ENCODE results near the gene SH3PXD2A. TPM values are rescaled to one million over a fixed set of nuclear protein-coding genes. Genes with fewer than 3 reads are reported as not detected.

The SH3PXD2A gene
- total RNA-seq, 5 donors from 2014 or later (not counting 1 experiment from before 2014, with no cell fraction given): 5.8 to 11.8 (median 9.8) TPM

DNA sequence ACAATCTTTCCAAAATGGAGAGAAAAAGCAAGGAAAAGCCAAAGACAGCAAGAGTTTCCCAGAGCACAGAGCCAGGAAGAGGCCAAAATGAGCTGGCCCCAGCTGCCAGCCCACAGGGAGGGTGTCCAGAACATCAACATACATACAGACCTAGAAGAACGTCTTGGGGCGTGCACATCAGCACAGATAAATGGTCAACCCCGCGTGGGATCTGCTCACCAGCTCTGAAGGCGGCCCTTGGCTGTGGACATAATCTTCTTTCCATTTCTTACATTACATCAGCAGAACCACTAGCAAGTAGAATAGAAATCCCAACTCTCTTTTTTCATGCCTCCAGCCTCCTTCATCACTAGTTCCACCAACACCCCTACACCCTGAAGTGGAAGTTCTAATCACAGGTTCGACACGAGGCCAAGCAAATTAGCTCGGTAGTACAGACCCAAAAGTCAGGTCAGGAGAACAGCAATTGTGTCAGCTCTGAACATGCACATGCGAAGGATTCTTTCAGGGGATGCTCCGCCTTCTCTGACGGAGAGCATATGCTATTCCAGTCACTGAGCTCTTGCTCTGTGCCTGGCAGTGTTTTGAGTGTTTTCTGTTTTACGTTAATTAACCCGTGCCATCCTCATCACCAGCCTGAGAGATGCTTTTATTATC, 16.4 kb downstream of the SH3PXD2A start:
- peaks cover 0 to under 1% of the 10 kb centered on the region in 2 experiments for H3K27me3 ChIP-seq (replicated peaks in 1 of 2; ENCODE audit: control insufficient read depth in 2 of 2, extremely low read depth in 1 of 2, insufficient read depth in 2 of 2, low read length in 1 of 2)
- POLR2A ChIA-PET: interaction anchor here in 1 of 2 donors (0.5 kb wide), 1 partner anchor 25 kb away, joined by 4 read pairs; no protein-coding TSS in a partner anchor
- no peak for DNase-seq

DNA sequence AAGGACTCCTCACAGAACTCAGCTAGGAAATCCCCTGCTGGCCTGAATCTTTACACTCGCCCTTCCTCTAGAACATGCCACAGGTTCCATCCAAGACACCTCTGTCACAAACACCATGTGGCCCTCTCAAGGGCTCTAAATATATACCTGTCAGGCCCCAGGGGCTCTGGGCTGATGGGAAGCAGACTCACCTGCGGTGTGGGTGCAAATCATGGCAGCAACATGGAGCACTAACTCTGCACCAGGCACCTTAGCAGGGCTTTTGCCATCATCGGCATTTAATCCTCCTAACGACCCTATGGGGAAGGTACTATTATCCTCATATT, 17.3 kb downstream of the SH3PXD2A start:
- no peak for DNase-seq
- no peaks in the 10 kb centered on the region for H3K9me3 ChIP-seq
- no peak overlapping the region for H3K27ac ChIP-seq (ENCODE audit: low read length)
- POLR2A ChIA-PET: interaction anchor here in 1 of 2 donors (0.6 kb wide), 1 partner anchor 19 kb away, joined by 3 read pairs; no protein-coding TSS in a partner anchor
- H3K4me3 ChIP-seq (ENCODE audit: control insufficient read depth in 1 of 2, extremely low read depth in 1 of 2, low read length in 1 of 2): no peak overlapping the region
- no peaks in the 10 kb centered on the region for H3K36me3 ChIP-seq (ENCODE audit: control insufficient read depth in 2 of 2, extremely low read depth in 1 of 2, insufficient read depth in 1 of 2, low read length in 1 of 2)
- 14% methylated on average over 1 of the region's 4 CpGs for WGBS (ENCODE audit: insufficient coverage)
- Mint-ChIP-seq H3K9me3 (peaks cover 0 to 1% (median 0%) of the 10 kb centered on the region in 3 donors), H3K27ac (no peak overlapping the region), H3K27me3 (no peaks in the 10 kb centered on the region), H3K4me1 (no peaks in the 10 kb centered on the region), H3K36me3 (no peaks in the 10 kb centered on the region), H3K4me3 (no peak overlapping the region)
- CTCF ChIA-PET: no interaction called here
- no peaks in the 10 kb centered on the region for H3K4me1 ChIP-seq (ENCODE audit: control insufficient read depth in 1 of 2, extremely low read depth in 1 of 2, insufficient read depth in 2 of 2, low read length in 2 of 2)
- peaks cover 0 to 4% of the 10 kb centered on the region in 2 experiments for H3K27me3 ChIP-seq (replicated peaks in 1 of 2; ENCODE audit: control insufficient read depth in 2 of 2, extremely low read depth in 1 of 2, insufficient read depth in 2 of 2, low read length in 1 of 2)
- ATAC-seq (replicated peaks in 1 of 4): no peak

More for the DNA sequence above, 16.4 kb downstream of the SH3PXD2A start:
- H3K36me3 ChIP-seq (ENCODE audit: control insufficient read depth in 2 of 2, extremely low read depth in 1 of 2, insufficient read depth in 1 of 2, low read length in 1 of 2): no peaks in the 10 kb centered on the region
- ATAC-seq (replicated peaks in 1 of 4): no peak
- no peak overlapping the region for H3K27ac ChIP-seq (ENCODE audit: low read length)
- Mint-ChIP-seq H3K27ac (no peak overlapping the region), H3K4me3 (no peak overlapping the region), H3K36me3 (no peaks in the 10 kb centered on the region), H3K9me3 (no peaks in the 10 kb centered on the region), H3K4me1 (no peaks in the 10 kb centered on the region), H3K27me3 (no peaks in the 10 kb centered on the region)
- CTCF ChIA-PET: no interaction called here
- H3K4me3 ChIP-seq (ENCODE audit: control insufficient read depth in 1 of 2, extremely low read depth in 1 of 2, low read length in 1 of 2): no peak overlapping the region
- no peaks in the 10 kb centered on the region for H3K9me3 ChIP-seq
- no peaks in the 10 kb centered on the region for H3K4me1 ChIP-seq (ENCODE audit: control insufficient read depth in 1 of 2, extremely low read depth in 1 of 2, insufficient read depth in 2 of 2, low read length in 2 of 2)
- WGBS (ENCODE audit: insufficient coverage): 97% methylated on average over 10 of the region's 13 CpGs

DNA sequence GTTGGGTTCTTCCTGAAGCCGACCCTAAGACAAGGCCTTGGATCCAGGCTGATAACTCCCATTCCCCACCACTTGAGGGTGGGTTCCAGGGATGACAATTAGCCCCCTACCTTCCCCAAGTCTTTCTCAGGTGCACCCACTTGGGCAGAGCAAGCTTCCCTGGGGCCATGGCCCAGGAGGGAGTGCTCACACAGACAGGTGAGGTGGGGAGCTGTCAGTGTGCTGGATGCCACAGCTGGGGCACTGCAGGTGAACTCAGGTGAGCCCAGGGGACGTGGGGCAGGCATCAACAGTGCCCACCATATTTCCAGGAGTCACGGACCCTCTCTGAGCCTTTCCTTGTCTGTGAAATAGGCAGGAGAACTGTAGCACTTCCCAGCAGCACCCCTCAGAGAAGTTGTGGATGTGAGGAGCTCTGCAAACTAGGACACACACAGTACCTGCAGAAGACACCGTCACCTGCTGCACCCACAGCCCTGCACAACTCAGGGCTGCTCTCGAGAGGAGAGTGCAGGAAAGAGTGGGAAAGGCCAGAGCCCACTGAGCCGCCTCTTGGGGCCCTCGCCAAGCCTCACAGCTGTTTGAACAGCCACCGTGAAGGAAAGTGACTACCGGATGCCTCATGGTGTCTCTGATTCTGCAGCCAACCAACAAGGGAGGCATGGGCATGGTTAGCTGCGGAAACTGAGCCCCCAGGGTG, 17.9 kb downstream of the SH3PXD2A start:
- DNase-seq (no peak), ATAC-seq (replicated peaks in 1 of 4) (no peak)
- H3K27ac Mint-ChIP-seq: no peak overlapping the region
- H3K36me3 Mint-ChIP-seq: no peaks in the 10 kb centered on the region
- POLR2A ChIA-PET: interaction anchor here in 1 of 2 donors (0.6 kb wide), 1 partner anchor 19 kb away, joined by 3 read pairs; no protein-coding TSS in a partner anchor
- H3K4me3 ChIP-seq (ENCODE audit: control insufficient read depth in 1 of 2, extremely low read depth in 1 of 2, low read length in 1 of 2): no peak overlapping the region
- H3K27ac ChIP-seq (ENCODE audit: low read length): no peak overlapping the region
- peaks cover 0 to 3% (median 0%) of the 10 kb centered on the region in 3 donors for H3K9me3 Mint-ChIP-seq
- WGBS (ENCODE audit: insufficient coverage): 72% methylated on average over 7 of the region's 10 CpGs
- no peaks in the 10 kb centered on the region for H3K4me1 Mint-ChIP-seq
- no peak overlapping the region for H3K4me3 Mint-ChIP-seq
- H3K36me3 ChIP-seq (ENCODE audit: control insufficient read depth in 2 of 2, extremely low read depth in 1 of 2, insufficient read depth in 1 of 2, low read length in 1 of 2): no peaks in the 10 kb centered on the region
- H3K9me3 ChIP-seq: no peaks in the 10 kb centered on the region
- no peaks in the 10 kb centered on the region for H3K4me1 ChIP-seq (ENCODE audit: control insufficient read depth in 1 of 2, extremely low read depth in 1 of 2, insufficient read depth in 2 of 2, low read length in 2 of 2)
- CTCF ChIA-PET: no interaction called here
- H3K27me3 ChIP-seq (replicated peaks in 1 of 2; ENCODE audit: control insufficient read depth in 2 of 2, extremely low read depth in 1 of 2, insufficient read depth in 2 of 2, low read length in 1 of 2): peaks cover 0 to 4% of the 10 kb centered on the region in 2 experiments
- H3K27me3 Mint-ChIP-seq: no peaks in the 10 kb centered on the region

DNA sequence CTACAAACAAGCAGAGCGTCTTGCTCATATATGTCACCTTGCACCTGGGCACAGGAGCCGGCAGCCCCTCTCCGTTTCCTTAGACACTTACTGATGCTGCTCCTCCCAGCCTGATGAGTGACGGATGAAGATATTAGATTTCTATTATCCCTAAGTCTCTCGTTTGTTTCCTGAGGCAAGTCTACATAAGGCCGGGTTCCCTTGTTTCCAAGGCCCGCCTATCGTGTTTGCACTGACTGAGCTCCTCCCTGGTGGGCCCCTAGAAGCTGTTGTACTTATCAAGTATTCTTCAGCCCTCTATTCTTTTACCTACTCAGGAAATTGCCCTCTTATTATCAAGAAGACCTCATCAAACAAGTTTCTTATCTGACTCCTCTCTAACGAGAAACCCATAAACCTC, 18.5 kb downstream of the SH3PXD2A start:
- 84% methylated on average over 6 of the region's 9 CpGs for WGBS (ENCODE audit: insufficient coverage)
- POLR2A ChIA-PET: no interaction called here

DNA sequence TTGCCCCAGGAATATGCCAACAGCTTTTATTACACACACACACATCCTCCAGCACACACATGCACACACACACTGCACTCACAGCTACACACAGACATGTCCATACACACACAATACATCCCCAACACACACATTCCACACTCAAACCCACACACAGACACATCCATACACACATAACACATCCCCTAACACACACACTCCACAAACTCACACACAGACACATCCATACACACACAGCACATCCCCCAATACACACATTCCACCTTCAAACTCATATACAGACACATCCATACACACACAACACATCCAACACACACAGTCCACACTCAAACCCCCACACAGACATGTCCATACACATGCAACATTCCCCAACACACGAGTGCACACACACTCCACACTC, 19.1 kb downstream of the SH3PXD2A start:
- Mint-ChIP-seq H3K4me1 (no peaks in the 10 kb centered on the region), H3K27ac (no peak overlapping the region), H3K36me3 (peaks cover 2% of the 10 kb centered on the region), H3K27me3 (no peaks in the 10 kb centered on the region), H3K4me3 (no peak overlapping the region), H3K9me3 (peaks cover 0 to 3% (median 0%) of the 10 kb centered on the region in 3 donors)
- POLR2A ChIA-PET: no interaction called here
- Histone ChIP-seq H3K27me3 (replicated peaks in 1 of 2; ENCODE audit: control insufficient read depth in 2 of 2, extremely low read depth in 1 of 2, insufficient read depth in 2 of 2, low read length in 1 of 2) (peaks cover 0 to 4% of the 10 kb centered on the region in 2 experiments), H3K9me3 (no peaks in the 10 kb centered on the region), H3K4me1 (ENCODE audit: control insufficient read depth in 1 of 2, extremely low read depth in 1 of 2, insufficient read depth in 2 of 2, low read length in 2 of 2) (no peaks in the 10 kb centered on the region), H3K27ac (ENCODE audit: low read length) (no peak overlapping the region), H3K4me3 (ENCODE audit: control insufficient read depth in 1 of 2, extremely low read depth in 1 of 2, low read length in 1 of 2) (no peak overlapping the region), H3K36me3 (ENCODE audit: control insufficient read depth in 2 of 2, extremely low read depth in 1 of 2, insufficient read depth in 1 of 2, low read length in 1 of 2) (no peaks in the 10 kb centered on the region)
- CTCF ChIA-PET: no interaction called here
- ATAC-seq (replicated peaks in 1 of 4) (no peak), DNase-seq (no peak)
- 41% methylated on average over 1 of the region's 1 CpG for WGBS (ENCODE audit: insufficient coverage)

More for the DNA sequence above, 18.5 kb downstream of the SH3PXD2A start:
- H3K27me3 ChIP-seq (replicated peaks in 1 of 2; ENCODE audit: control insufficient read depth in 2 of 2, extremely low read depth in 1 of 2, insufficient read depth in 2 of 2, low read length in 1 of 2): peaks cover 0 to 4% of the 10 kb centered on the region in 2 experiments
- no peak for ATAC-seq (replicated peaks in 1 of 4)
- Mint-ChIP-seq H3K27me3 (no peaks in the 10 kb centered on the region), H3K36me3 (peaks cover 1% of the 10 kb centered on the region), H3K4me1 (no peaks in the 10 kb centered on the region), H3K27ac (no peak overlapping the region), H3K9me3 (peaks cover 0 to 3% (median 0%) of the 10 kb centered on the region in 3 donors), H3K4me3 (no peak overlapping the region)
- H3K4me3 ChIP-seq (ENCODE audit: control insufficient read depth in 1 of 2, extremely low read depth in 1 of 2, low read length in 1 of 2): no peak overlapping the region
- DNase-seq: no peak
- no peak overlapping the region for H3K27ac ChIP-seq (ENCODE audit: low read length)
- no peaks in the 10 kb centered on the region for H3K36me3 ChIP-seq (ENCODE audit: control insufficient read depth in 2 of 2, extremely low read depth in 1 of 2, insufficient read depth in 1 of 2, low read length in 1 of 2)
- H3K9me3 ChIP-seq: no peaks in the 10 kb centered on the region
- CTCF ChIA-PET: no interaction called here
- no peaks in the 10 kb centered on the region for H3K4me1 ChIP-seq (ENCODE audit: control insufficient read depth in 1 of 2, extremely low read depth in 1 of 2, insufficient read depth in 2 of 2, low read length in 2 of 2)

DNA sequence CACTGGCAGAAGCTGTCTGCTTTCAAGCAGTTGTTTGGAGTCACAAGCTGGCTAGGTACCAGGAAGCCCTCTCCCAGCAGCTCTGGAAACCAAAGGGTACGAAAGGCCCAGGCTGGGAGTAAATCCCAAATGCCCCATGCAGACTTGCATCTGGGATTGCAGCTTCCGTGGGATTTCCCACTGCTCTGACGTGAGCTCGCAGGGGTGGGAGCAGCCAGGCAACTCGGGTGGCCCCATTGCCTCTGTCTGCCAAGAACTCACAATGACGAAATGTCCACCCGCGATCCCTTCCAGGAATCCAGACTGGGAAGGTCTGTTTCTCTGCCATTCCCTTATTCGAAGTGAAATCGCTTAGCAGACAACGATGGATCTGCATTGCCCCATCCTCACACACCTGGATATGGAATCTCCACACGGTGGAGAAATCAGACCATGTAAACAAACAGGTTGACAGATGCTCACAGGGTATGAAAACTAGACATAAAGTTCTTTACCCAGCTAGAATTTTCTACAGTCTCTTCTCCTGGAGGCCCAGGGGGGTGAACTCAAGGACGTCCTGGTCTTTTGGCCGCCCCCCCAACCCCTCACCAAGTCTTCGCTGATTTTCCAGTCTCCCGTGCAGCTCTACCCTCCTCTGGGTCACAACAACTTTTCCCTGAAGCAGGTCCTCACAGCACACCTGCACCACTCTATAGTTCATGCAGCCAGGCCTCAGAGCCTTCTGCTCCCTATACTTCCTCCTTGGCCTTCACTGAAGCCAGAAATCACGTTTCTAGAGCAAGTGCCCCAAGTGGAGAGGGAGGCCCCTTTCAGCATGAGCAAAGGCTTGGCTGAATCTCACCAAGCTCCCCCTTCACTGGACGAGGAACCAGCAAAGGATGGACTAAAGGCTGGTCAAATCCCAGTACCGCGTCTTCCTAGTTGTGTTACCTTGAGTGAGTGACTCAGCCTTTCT, 20.0 kb downstream of the SH3PXD2A start:
- Histone ChIP-seq H3K9me3 (no peaks in the 10 kb centered on the region), H3K36me3 (ENCODE audit: control insufficient read depth in 2 of 2, extremely low read depth in 1 of 2, insufficient read depth in 1 of 2, low read length in 1 of 2) (no peaks in the 10 kb centered on the region), H3K27me3 (replicated peaks in 1 of 2; ENCODE audit: control insufficient read depth in 2 of 2, extremely low read depth in 1 of 2, insufficient read depth in 2 of 2, low read length in 1 of 2) (peaks cover 0 to 4% of the 10 kb centered on the region in 2 experiments), H3K4me1 (ENCODE audit: control insufficient read depth in 1 of 2, extremely low read depth in 1 of 2, insufficient read depth in 2 of 2, low read length in 2 of 2) (no peaks in the 10 kb centered on the region), H3K4me3 (ENCODE audit: control insufficient read depth in 1 of 2, extremely low read depth in 1 of 2, low read length in 1 of 2) (no peak overlapping the region), H3K27ac (ENCODE audit: low read length) (no peak overlapping the region)
- H3K36me3 Mint-ChIP-seq: peaks cover 2% of the 10 kb centered on the region
- no peak overlapping the region for H3K27ac Mint-ChIP-seq
- ChIA-PET POLR2A (no interaction called here), CTCF (no interaction called here)
- H3K9me3 Mint-ChIP-seq: peaks cover 0 to 3% (median 0%) of the 10 kb centered on the region in 3 donors
- no peaks in the 10 kb centered on the region for H3K27me3 Mint-ChIP-seq
- no peak for ATAC-seq (replicated peaks in 1 of 4)
- no peaks in the 10 kb centered on the region for H3K4me1 Mint-ChIP-seq
- H3K4me3 Mint-ChIP-seq: no peak overlapping the region
- DNase-seq: no peak
- WGBS (ENCODE audit: insufficient coverage): 80% methylated on average over 13 of the region's 20 CpGs

Data from T-cell (primary cell).